Measurements from ENCODE around the gene MOGAT2.

- TF ChIP-seq GATA2 (IDR thresholded peaks at IDR 0.05; ENCODE audit: low read depth, low read length) (no peak), GATA3 (IDR thresholded peaks at IDR 0.05; ENCODE audit: low read depth, low read length) (no peak)
These were observed 38.1 kb upstream of the MOGAT2 start for GRCh38 chr11:75679566-75679965.
